IMR-90 (cell line): ENCODE measurements around the gene MBOAT1.

ENCODE experiments used
- CEBPB ChIP-seq: IDR thresholded peaks from 2 replicates; pipeline ENCODE4 v1.6.1; 2012; ENCODE audit warnings: low read depth, low read length, improper control_type of control experiment
- CHD1 ChIP-seq: IDR thresholded peaks from 2 replicates; pipeline ENCODE4 v1.6.1; 2012; ENCODE audit warnings: low read depth, low read length, improper control_type of control experiment
- POLR2A ChIP-seq: IDR thresholded peaks from 2 replicates; pipeline ENCODE4 v1.6.1; 2012; ENCODE audit warnings: mild to moderate bottlenecking, low read depth, low read length
- SMC3 ChIP-seq: fragments of 150-350 bp; IDR thresholded peaks from 2 replicates; pipeline ENCODE4 v1.6.1; 2016; ENCODE audit warnings: low read depth, mild to moderate bottlenecking, antibody characterized with exemption, low read length, moderate library complexity
- TF ChIP-seq, protein P1 (sequence below): conservative IDR thresholded peaks from 2 replicates; pipeline ENCODE4 v1.5.1; 2012; ENCODE audit warnings: mild to moderate bottlenecking, low read depth, low read length, improper control_type of control experiment

DNA sequence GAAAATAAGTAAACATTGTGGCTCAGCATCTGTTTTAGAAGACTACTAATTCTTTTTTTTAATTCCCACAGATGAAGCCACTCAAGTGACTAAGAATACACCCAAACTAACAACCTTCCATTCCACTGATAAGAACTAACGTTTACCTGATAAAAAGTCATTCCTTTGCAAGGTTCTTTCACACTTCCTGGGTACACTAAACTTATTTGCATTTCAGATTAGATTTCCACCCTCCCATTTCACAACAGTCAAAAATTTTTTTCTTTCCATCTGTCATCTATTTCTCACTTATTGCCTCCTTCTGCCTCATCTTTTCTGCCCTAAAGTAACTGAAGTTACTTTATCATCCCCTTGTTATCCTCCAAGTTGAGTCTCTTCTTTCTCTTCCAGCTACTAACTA is 20.3 kb downstream of the MBOAT1 start:
- TF ChIP-seq, protein P1, sequence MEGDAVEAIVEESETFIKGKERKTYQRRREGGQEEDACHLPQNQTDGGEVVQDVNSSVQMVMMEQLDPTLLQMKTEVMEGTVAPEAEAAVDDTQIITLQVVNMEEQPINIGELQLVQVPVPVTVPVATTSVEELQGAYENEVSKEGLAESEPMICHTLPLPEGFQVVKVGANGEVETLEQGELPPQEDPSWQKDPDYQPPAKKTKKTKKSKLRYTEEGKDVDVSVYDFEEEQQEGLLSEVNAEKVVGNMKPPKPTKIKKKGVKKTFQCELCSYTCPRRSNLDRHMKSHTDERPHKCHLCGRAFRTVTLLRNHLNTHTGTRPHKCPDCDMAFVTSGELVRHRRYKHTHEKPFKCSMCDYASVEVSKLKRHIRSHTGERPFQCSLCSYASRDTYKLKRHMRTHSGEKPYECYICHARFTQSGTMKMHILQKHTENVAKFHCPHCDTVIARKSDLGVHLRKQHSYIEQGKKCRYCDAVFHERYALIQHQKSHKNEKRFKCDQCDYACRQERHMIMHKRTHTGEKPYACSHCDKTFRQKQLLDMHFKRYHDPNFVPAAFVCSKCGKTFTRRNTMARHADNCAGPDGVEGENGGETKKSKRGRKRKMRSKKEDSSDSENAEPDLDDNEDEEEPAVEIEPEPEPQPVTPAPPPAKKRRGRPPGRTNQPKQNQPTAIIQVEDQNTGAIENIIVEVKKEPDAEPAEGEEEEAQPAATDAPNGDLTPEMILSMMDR, result no peak
- TF ChIP-seq POLR2A (no peak), SMC3 (no peak), CHD1 (no peak), CEBPB (no peak)
